Ovary (tissue), 9 donors: ENCODE measurements around the gene ADARB2. TPM values are rescaled to one million over a fixed set of nuclear protein-coding genes. Genes with fewer than 3 reads are reported as not detected.

ENCODE experiments used
- DNase-seq, 5 donors: peaks; one replicate each; pipeline ENCODE4 v3.0.0-alpha.2; 2019 to 2020
- H3K27ac ChIP-seq, 2 donors: fragments of 200-600 bp; one replicate each; pipeline versions ENCODE4 v1.5.1 to v1.8.0; 2019 to 2022
- H3K27me3 ChIP-seq: fragments of 200-600 bp; one replicate; pipeline ENCODE4 v1.8.0; 2022
- H3K36me3 ChIP-seq: fragments of 200-600 bp; sonication (generic); one replicate; pipeline ENCODE4 v1.5.1; 2019
- H3K4me1 ChIP-seq: one replicate; pipeline ENCODE4 v1.8.1; 2013; ENCODE audit warnings: mild to moderate bottlenecking, moderate library complexity; ENCODE audit not compliant: insufficient read depth
- H3K4me3 ChIP-seq: fragments of 200-600 bp; sonication (generic); one replicate; pipeline ENCODE4 v1.5.1; 2017
- H3K9me3 ChIP-seq, 2 donors: fragments of 200-600 bp in 1 of 2; sonication (generic) in 1 of 2; one replicate each; pipeline versions ENCODE4 v1.5.1 to v1.8.1; 2013 to 2019; ENCODE audit warnings: mild to moderate bottlenecking in 1 of 2, moderate library complexity in 1 of 2
- EP300 ChIP-seq: sonication (generic); formaldehyde crosslinking; IDR thresholded peaks from one replicate; pipeline ENCODE4 v1.6.1; 2017; ENCODE audit warnings: antibody characterized with exemption
- POLR2A ChIP-seq: fragments of 450-650 bp; IDR thresholded peaks from one replicate; pipeline ENCODE4 v1.6.1; 2017; ENCODE audit warnings: antibody characterized with exemption, mild to moderate bottlenecking, moderate library complexity
- WGBS, 3 donors: extraction: QIAGEN DNeasy Blood & Tissue Kit in 1 of 3; methylation state at CpG; one replicate each; pipeline versions ENCODE4 v1.1.5 to v1.1.7; 2013 to 2017; 5-methylcytosine and 5-hydroxymethylcytosine counted together
- intact Hi-C, 4 donors: fragments of 100-400 bp; cut with DNase I; formaldehyde crosslinking; loops; one replicate each; pipeline versions ENCODE4 v1.11.0 to v1.15.1; 2022 to 2023
- polyA plus RNA-seq, 2 donors: library from polyadenylated mRNA; stranded (reverse); fragments of 200-250 nt in 1 of 2; fragments of 350-450 nt in 1 of 2; fragmentation: Illumina TruSeq in 1 of 2; extraction: RNeasy Lipid Tissue Mini Kit (QIAGEN cat#74804) in 1 of 2; gene quantifications; one replicate each; pipeline ENCODE4 v1.2.3, GENCODE V29; 2013 to 2014
- total RNA-seq, 7 donors: library from RNA; depleted of rRNA in 2 of 7; stranded (reverse); fragments of >200 nt in 2 of 7; fragmentation: NEBNext Ultra II Directional in 3 of 7; extraction: Animal tissue kit (Norgen Biotek cat#: 25700) in 3 of 7; gene quantifications; one replicate each; pipeline versions ENCODE4 v1.1.0 to v1.2.4, GENCODE V29; 2016 to 2023
- TF ChIP-seq, protein P1 (sequence below), 3 donors: fragments of 450-650 bp in 2 of 3; fragments of 200-600 bp in 1 of 3; IDR thresholded peaks; one replicate each; pipeline versions ENCODE4 v1.5.1 to v1.8.0; 2016 to 2022; ENCODE audit warnings: antibody characterized with exemption in 3 of 3, mild to moderate bottlenecking in 1 of 3
- donor health status: DM: no; HTN: no; CAD: no; lungs with moderate emphysema.
- donor health status: DM: no; HTN: no; CAD: no.
- donor health status: Bipolar disorder and iron deficiency.
- donor health status: DM: yes; HTN: yes; CAD: no.
- donor health status: DM: no; HTN: no; CAD: no.
- donor health status: DM: yes; HTN: yes; CAD: no.

Gene ADARB2
- total and polyA plus RNA-seq, 9 donors = 0.12 to 2.0 (median 0.36) TPM; not detected in 2

GRCh38 chr10:1211844-1212570, 525.3 kb downstream of the ADARB2 start:
- no peaks in the 10 kb centered on the region for H3K4me1 ChIP-seq
- H3K36me3 ChIP-seq = no peaks in the 10 kb centered on the region
- no peak for DNase-seq
- no peak overlapping the region for H3K27ac ChIP-seq
- no peaks in the 10 kb centered on the region for H3K27me3 ChIP-seq
- H3K9me3 ChIP-seq = no peaks in the 10 kb centered on the region
- TF ChIP-seq, protein P1, sequence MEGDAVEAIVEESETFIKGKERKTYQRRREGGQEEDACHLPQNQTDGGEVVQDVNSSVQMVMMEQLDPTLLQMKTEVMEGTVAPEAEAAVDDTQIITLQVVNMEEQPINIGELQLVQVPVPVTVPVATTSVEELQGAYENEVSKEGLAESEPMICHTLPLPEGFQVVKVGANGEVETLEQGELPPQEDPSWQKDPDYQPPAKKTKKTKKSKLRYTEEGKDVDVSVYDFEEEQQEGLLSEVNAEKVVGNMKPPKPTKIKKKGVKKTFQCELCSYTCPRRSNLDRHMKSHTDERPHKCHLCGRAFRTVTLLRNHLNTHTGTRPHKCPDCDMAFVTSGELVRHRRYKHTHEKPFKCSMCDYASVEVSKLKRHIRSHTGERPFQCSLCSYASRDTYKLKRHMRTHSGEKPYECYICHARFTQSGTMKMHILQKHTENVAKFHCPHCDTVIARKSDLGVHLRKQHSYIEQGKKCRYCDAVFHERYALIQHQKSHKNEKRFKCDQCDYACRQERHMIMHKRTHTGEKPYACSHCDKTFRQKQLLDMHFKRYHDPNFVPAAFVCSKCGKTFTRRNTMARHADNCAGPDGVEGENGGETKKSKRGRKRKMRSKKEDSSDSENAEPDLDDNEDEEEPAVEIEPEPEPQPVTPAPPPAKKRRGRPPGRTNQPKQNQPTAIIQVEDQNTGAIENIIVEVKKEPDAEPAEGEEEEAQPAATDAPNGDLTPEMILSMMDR (IDR thresholded peaks at IDR 0.05) = no peak
- no peak for TF ChIP-seq POLR2A
- no peak for TF ChIP-seq EP300
- no peak overlapping the region for H3K4me3 ChIP-seq
- intact Hi-C loops = no loop called here
- 80 to 84% (median 81%) methylated on average over 16 of the region's 16 CpGs for WGBS, 3 donors

- intact Hi-C loops = no loop called here
- no peak for DNase-seq
- WGBS, 3 donors = 68 to 73% (median 72%) methylated on average over 14 of the region's 14 CpGs
- Histone ChIP-seq H3K4me3 (no peak overlapping the region), H3K4me1 (no peaks in the 10 kb centered on the region), H3K27me3 (no peaks in the 10 kb centered on the region), H3K9me3 (no peaks in the 10 kb centered on the region), H3K36me3 (no peaks in the 10 kb centered on the region), H3K27ac (no peak overlapping the region)
- TF ChIP-seq EP300 (no peak), POLR2A (no peak)
- TF ChIP-seq, protein P1 (IDR thresholded peaks at IDR 0.05) = no peak
Observed at GRCh38 chr10:1210667-1211066, 526.7 kb downstream of the ADARB2 start.

- 88 to 94% (median 94%) methylated on average over 8 of the region's 8 CpGs for WGBS, 3 donors
- intact Hi-C loops = no loop called here
- no peaks in the 10 kb centered on the region for H3K27me3 ChIP-seq
- H3K4me3 ChIP-seq = no peak overlapping the region
- no peaks in the 10 kb centered on the region for H3K36me3 ChIP-seq
- TF ChIP-seq POLR2A = no peak
- TF ChIP-seq, protein P1 (IDR thresholded peaks at IDR 0.05) = no peak
- no peak overlapping the region for H3K27ac ChIP-seq
- no peak for DNase-seq
- H3K4me1 ChIP-seq = no peaks in the 10 kb centered on the region
- H3K9me3 ChIP-seq = no peaks in the 10 kb centered on the region
Observed at GRCh38 chr10:1209355-1209979, 527.9 kb downstream of the ADARB2 start.

DNA sequence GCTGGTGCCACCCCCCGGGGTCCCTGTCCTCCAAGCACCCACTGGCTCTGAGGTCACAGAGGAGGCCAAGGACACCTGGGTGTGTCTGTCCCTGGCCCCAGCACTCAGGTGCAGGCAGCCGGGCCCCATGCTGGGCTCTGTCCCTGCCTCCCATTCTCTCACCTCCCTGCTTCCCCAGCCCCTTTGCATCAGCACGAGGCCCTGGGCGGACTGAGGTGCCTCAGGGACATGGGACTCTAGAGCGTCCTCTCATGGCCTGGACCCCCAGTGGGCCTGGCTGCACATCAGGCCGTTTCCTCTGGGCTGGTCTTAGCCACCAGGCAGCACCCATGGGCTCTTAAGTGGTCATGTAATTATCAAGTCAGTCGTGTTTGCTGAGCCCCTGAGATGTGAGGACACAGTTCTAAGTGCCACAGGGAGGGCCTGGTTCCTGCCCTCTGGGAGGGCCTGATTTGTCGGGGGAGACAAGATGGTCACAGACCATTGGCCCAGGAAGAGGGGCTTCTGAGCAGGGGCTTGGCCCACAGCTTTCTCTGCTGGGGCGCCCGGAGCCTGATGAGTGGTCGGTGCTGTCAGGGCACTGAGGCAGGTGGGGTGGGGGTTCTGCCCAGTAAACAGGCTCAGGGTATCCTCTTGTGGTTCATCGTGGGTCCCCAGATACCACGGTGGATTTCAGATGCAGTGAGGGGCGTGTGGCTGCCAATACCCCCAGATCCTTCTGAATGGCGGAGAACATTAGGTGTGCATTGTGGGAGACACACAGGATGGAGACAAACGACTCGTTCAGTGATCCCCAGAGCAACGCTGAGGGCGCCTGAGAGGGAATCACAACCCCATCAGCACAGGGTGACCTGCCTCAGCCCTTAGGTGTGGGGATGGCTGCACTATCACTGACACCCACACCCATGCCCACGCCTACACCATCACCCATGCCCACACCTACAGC, 528.7 kb downstream of the ADARB2 start:
- TF ChIP-seq POLR2A (no peak), EP300 (no peak)
- TF ChIP-seq, protein P1 (IDR thresholded peaks at IDR 0.05) = no peak
- Histone ChIP-seq H3K4me1 (no peaks in the 10 kb centered on the region), H3K27me3 (no peaks in the 10 kb centered on the region), H3K4me3 (no peak overlapping the region), H3K27ac (no peak overlapping the region), H3K36me3 (no peaks in the 10 kb centered on the region), H3K9me3 (no peaks in the 10 kb centered on the region)
- intact Hi-C loops = no loop called here
- no peak for DNase-seq
- 89 to 90% (median 90%) methylated on average over 20 of the region's 20 CpGs for WGBS, 3 donors
